Stimulated activated CD4-positive, alpha-beta T cell treated with anti-CD3 and anti-CD28 coated beads, Interleukin-2, amount 100 ng/mL, for 48 hours (primary cell): ENCODE results near the gene TRMT1.

Experiments used
- DNase-seq, 2 donors: peaks; one replicate each; pipeline ENCODE4 v3.0.0-alpha.2; 2020

TRMT1 gene

GRCh38 chr19:13089857-13090507 lies 26.6 kb downstream of the TRMT1 start:
- DNase-seq = no peak

GRCh38 chr19:13089139-13089856 lies 27.2 kb downstream of the TRMT1 start:
- no peak for DNase-seq

- DNase-seq = no peak
Measured at GRCh38 chr19:13087795-13088537, 28.6 kb downstream of the TRMT1 start.

- no peak for DNase-seq
Measured at GRCh38 chr19:13087295-13087694, 29.2 kb downstream of the TRMT1 start.

GRCh38 chr19:13086341-13086740 lies 30.2 kb downstream of the TRMT1 start:
- no peak for DNase-seq

GRCh38 chr19:13085666-13086065 lies 30.9 kb downstream of the TRMT1 start:
- no peak for DNase-seq

GRCh38 chr19:13083627-13084026 lies 32.9 kb downstream of the TRMT1 start:
- DNase-seq = no peak

- no peak for DNase-seq
Measured at GRCh38 chr19:13083008-13083404, 33.5 kb downstream of the TRMT1 start.

- DNase-seq = no peak
Measured at GRCh38 chr19:13082192-13083007, 34.1 kb downstream of the TRMT1 start.

GRCh38 chr19:13079542-13079986 lies 37.0 kb downstream of the TRMT1 start:
- no peak for DNase-seq

GRCh38 chr19:13078897-13079541 lies 37.5 kb downstream of the TRMT1 start:
- no peak for DNase-seq

GRCh38 chr19:13078381-13078780 lies 38.2 kb downstream of the TRMT1 start:
- no peak for DNase-seq

GRCh38 chr19:13077240-13077639 lies 39.3 kb downstream of the TRMT1 start:
- DNase-seq = no peak

GRCh38 chr19:13076787-13077186 lies 39.8 kb downstream of the TRMT1 start:
- DNase-seq = no peak

GRCh38 chr19:13076320-13076719 lies 40.2 kb downstream of the TRMT1 start:
- no peak for DNase-seq

GRCh38 chr19:13074378-13074777 lies 42.2 kb downstream of the TRMT1 start:
- no peak for DNase-seq

- no peak for DNase-seq
Measured at GRCh38 chr19:13073263-13073662, 43.3 kb downstream of the TRMT1 start.

GRCh38 chr19:13072188-13072908 lies 44.2 kb downstream of the TRMT1 start:
- DNase-seq = no peak

GRCh38 chr19:13071444-13072187 lies 44.9 kb downstream of the TRMT1 start:
- no peak for DNase-seq

GRCh38 chr19:13070425-13071140 lies 46.0 kb downstream of the TRMT1 start:
- DNase-seq = no peak
